Right lobe of liver (tissue), 6 donors: ENCODE data around the gene RAB34. TPM values are rescaled to one million over a fixed set of nuclear protein-coding genes. Genes with fewer than 3 reads are reported as not detected.

Experiments
- ATAC-seq, 4 donors: fragments of 200-7000 bp; cut with Tn5 transposase; one replicate each; pipeline ENCODE4 v1.9.1; 2020; ENCODE audit warnings: mild to moderate bottlenecking in 4 of 4, moderate library complexity in 4 of 4
- DNase-seq, 3 donors: peaks; one replicate each; pipeline ENCODE4 v3.0.0-alpha.2; 2020
- H3K27ac ChIP-seq, 3 donors: fragments of 200-600 bp; one replicate each; pipeline ENCODE4 v1.8.0; 2022
- H3K27me3 ChIP-seq, 2 donors: fragments of 200-600 bp; one replicate each; pipeline ENCODE4 v1.8.0; 2022
- H3K36me3 ChIP-seq, 4 donors: fragments of 200-600 bp; sonication (generic) in 1 of 4; one replicate each; pipeline versions ENCODE4 v1.5.1 to v1.8.0; 2017 to 2022; ENCODE audit warnings: control low read depth in 1 of 4
- H3K4me1 ChIP-seq, 4 donors: fragments of 200-600 bp; sonication (generic) in 1 of 4; one replicate each; pipeline versions ENCODE4 v1.5.1 to v1.8.0; 2017 to 2022; ENCODE audit warnings: control low read depth in 1 of 4
- H3K4me3 ChIP-seq, 3 donors: fragments of 200-600 bp; one replicate each; pipeline ENCODE4 v1.8.0; 2022
- H3K9me3 ChIP-seq, 4 donors: fragments of 200-600 bp; sonication (generic) in 1 of 4; one replicate each; pipeline versions ENCODE4 v1.5.1 to v1.8.0; 2017 to 2022; ENCODE audit warnings: control low read depth in 1 of 4
- POLR2A ChIP-seq: fragments of 450-650 bp; IDR thresholded peaks from one replicate; pipeline ENCODE4 v1.6.1; 2017; ENCODE audit warnings: antibody characterized with exemption, mild to moderate bottlenecking
- WGBS: methylation state at CpG from one replicate; pipeline ENCODE4 v1.1.6; 2018; ENCODE audit warnings: low coverage, low lambda C conversion rate; ENCODE audit not compliant: insufficient coverage; ENCODE audit errors: missing lambda C conversion rate; 5-methylcytosine and 5-hydroxymethylcytosine counted together
- intact Hi-C, 2 donors: fragments of 100-400 bp; cut with DNase I; formaldehyde crosslinking; loops; one replicate each; pipeline versions ENCODE4 v1.11.2 to v1.14.1; 2022
- total RNA-seq, 6 experiments: library from RNA; depleted of rRNA in 2 of 6; stranded (reverse); fragments of >200 nt in 2 of 6; fragmentation: NEBNext Ultra II Directional in 3 of 6; extraction: Animal tissue kit (Norgen Biotek cat#: 25700) in 3 of 6; gene quantifications; one replicate each; pipeline versions ENCODE4 v1.1.0 to v1.2.4, GENCODE V29; 2016 to 2023
- TF ChIP-seq, protein P1 (sequence below), 4 donors: fragments of 200-600 bp in 3 of 4; fragments of 450-650 bp in 1 of 4; IDR thresholded peaks; one replicate each; pipeline versions ENCODE4 v1.5.1 to v1.8.0; 2016 to 2022; ENCODE audit warnings: antibody characterized with exemption in 4 of 4, mild to moderate bottlenecking in 2 of 4
- donor health status: DM: no; HTN: yes; CAD: no.
- donor health status: DM: no; HTN: no; CAD: no.
- donor health status: DM: no; HTN: no; CAD: no.
- donor health status: DM: no; HTN: yes; CAD: no.
- donor health status: DM: no; HTN: yes; CAD: no.

Gene RAB34
- total RNA-seq, 6 experiments from 2014 or later: 2.5 to 12.5 (median 4.7) TPM

DNA sequence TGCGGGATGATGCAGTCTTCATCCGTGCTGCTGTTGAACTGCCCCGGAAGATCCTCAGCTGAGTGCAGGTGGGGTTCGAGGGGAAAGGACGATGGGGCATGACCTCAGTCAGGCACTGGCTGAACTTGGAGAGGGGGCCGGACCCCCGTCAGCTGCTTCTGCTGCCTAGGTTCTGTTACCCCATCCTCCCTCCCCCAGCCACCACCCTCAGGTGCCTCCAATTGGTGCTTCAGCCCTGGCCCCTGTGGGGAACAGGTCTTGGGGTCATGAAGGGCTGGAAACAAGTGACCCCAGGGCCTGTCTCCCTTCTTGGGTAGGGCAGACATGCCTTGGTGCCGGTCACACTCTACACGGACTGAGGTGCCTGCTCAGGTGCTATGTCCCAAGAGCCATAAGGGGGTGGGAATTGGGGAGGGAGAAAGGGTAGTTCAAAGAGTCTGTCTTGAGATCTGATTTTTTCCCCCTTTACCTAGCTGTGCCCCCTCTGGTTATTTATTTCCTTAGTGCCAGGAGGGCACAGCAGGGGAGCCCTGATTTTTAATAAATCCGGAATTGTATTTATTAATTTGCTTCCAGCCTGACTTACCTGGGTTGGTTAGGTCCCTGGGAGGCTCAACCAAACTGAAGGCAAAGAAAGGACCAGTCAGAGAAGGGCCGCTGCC, 32.0 kb upstream of the RAB34 start:
- 10% methylated on average over 4 of the region's 11 CpGs for WGBS
- Histone ChIP-seq H3K27me3 (no peaks in the 10 kb centered on the region), H3K4me3 (no peak overlapping the region), H3K36me3 (peaks cover 5 to 45% (median 16%) of the 10 kb centered on the region in 4 donors), H3K9me3 (no peaks in the 10 kb centered on the region), H3K27ac (no peak overlapping the region), H3K4me1 (peaks cover 0 to 21% (median 11%) of the 10 kb centered on the region in 4 donors)
- intact Hi-C loops: loop anchor here (10.0 kb wide), 1 partner anchor 165 kb away; no protein-coding TSS in a partner anchor
- ATAC-seq: no peak
- no peak for DNase-seq
- TF ChIP-seq, protein P1, sequence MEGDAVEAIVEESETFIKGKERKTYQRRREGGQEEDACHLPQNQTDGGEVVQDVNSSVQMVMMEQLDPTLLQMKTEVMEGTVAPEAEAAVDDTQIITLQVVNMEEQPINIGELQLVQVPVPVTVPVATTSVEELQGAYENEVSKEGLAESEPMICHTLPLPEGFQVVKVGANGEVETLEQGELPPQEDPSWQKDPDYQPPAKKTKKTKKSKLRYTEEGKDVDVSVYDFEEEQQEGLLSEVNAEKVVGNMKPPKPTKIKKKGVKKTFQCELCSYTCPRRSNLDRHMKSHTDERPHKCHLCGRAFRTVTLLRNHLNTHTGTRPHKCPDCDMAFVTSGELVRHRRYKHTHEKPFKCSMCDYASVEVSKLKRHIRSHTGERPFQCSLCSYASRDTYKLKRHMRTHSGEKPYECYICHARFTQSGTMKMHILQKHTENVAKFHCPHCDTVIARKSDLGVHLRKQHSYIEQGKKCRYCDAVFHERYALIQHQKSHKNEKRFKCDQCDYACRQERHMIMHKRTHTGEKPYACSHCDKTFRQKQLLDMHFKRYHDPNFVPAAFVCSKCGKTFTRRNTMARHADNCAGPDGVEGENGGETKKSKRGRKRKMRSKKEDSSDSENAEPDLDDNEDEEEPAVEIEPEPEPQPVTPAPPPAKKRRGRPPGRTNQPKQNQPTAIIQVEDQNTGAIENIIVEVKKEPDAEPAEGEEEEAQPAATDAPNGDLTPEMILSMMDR (IDR thresholded peaks at IDR 0.05): no peak
- TF ChIP-seq POLR2A: no peak

DNA sequence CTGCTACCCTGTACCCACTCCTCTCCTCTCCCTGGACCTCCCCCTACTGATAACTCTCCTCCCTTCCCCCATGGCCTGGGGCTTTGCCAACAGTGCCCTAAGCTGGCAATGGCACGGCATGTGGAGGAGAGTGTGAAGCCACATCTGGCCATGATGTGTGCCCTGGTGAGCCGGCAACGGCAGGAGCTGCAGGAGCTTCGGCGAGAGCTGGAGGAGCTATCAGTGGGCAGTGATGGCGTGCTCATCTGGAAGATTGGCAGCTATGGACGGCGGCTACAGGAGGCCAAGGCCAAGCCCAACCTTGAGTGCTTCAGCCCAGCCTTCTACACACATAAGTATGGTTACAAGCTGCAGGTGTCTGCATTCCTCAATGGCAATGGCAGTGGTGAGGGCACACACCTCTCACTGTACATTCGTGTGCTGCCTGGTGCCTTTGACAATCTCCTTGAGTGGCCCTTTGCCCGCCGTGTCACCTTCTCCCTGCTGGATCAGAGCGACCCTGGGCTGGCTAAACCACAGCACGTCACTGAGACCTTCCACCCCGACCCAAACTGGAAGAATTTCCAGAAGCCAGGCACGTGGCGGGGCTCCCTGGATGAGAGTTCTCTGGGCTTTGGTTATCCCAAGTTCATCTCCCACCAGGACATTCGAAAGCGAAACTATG, 31.3 kb upstream of the RAB34 start:
- DNase-seq (peak in 1 of 3 donors; percentile 59), ATAC-seq (no peak)
- H3K4me3 ChIP-seq: no peak overlapping the region
- TF ChIP-seq POLR2A: no peak
- TF ChIP-seq, protein P1 (IDR thresholded peaks at IDR 0.05): no peak
- H3K4me1 ChIP-seq: peaks cover 0 to 21% (median 11%) of the 10 kb centered on the region in 4 donors
- intact Hi-C loops: no loop called here
- H3K27me3 ChIP-seq: no peaks in the 10 kb centered on the region
- H3K36me3 ChIP-seq: peaks cover 5 to 45% (median 16%) of the 10 kb centered on the region in 4 donors
- 40% methylated on average over 5 of the region's 18 CpGs for WGBS
- no peak overlapping the region for H3K27ac ChIP-seq
- no peaks in the 10 kb centered on the region for H3K9me3 ChIP-seq

- no peak for TF ChIP-seq POLR2A
- TF ChIP-seq, protein P1 (IDR thresholded peaks at IDR 0.05): no peak
- no peak for ATAC-seq
- Histone ChIP-seq H3K9me3 (no peaks in the 10 kb centered on the region), H3K36me3 (peaks cover 5 to 45% (median 16%) of the 10 kb centered on the region in 4 donors), H3K4me3 (no peak overlapping the region), H3K27me3 (no peaks in the 10 kb centered on the region), H3K4me1 (peaks cover 0 to 24% (median 12%) of the 10 kb centered on the region in 4 donors), H3K27ac (peak overlapping the region in 1 of 3 donors; percentile 98)
- 80% methylated on average over 1 of the region's 18 CpGs for WGBS
- intact Hi-C loops: no loop called here
- peak in 1 of 3 donors; percentile 40 for DNase-seq
Observed at GRCh38 chr17:28747801-28748750, 30.4 kb upstream of the RAB34 start.

DNA sequence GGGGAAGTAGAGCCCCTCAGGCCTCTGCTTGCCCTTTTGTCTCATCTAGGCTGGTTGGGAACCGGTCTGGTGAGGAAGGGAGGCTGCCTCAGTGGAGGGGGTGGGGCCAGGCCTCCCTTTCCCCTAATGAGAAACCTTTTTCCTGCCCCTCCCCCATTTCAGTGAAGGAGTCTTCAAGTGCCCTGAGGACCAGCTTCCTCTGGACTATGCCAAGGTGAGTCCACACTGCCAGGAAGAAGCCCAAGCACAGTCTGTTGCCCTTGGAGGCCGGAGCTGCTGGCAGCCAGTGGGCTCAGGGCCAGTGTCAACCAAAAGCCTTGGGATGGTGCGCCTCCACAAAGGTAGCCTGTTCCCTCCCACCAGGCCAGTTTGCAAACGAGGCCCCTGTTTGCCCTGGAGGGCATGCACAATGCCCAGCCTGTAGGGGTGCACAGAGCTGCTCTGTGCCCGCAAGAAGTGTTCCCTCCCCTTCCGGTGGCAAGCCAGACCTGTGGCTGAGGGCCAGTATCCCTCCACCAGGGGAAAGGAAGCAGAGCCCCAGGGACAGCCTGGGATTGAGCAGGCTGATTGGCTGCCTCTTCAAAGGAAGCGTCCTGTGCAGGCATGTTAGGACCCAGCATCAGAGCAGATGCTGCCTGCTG, 29.5 kb upstream of the RAB34 start:
- H3K36me3 ChIP-seq: peaks cover 5 to 45% (median 16%) of the 10 kb centered on the region in 4 donors
- H3K4me3 ChIP-seq: no peak overlapping the region

More for the DNA sequence above, 29.5 kb upstream of the RAB34 start:
- TF ChIP-seq, protein P1 (IDR thresholded peaks at IDR 0.05): no peak
- TF ChIP-seq POLR2A: no peak
- intact Hi-C loops: no loop called here
- Histone ChIP-seq H3K27me3 (no peaks in the 10 kb centered on the region), H3K4me1 (peaks cover 0 to 29% (median 13%) of the 10 kb centered on the region in 4 donors), H3K27ac (peak overlapping the region in 1 of 3 donors; percentile 98), H3K9me3 (no peaks in the 10 kb centered on the region)
- DNase-seq (peak in 1 of 3 donors; percentile 72), ATAC-seq (no peak)
- WGBS: no CpG with 5 or more reads among the region's 7 CpGs
